ENCODE results near the gene CPSF7. TPM values are rescaled to one million over a fixed set of nuclear protein-coding genes. Genes with fewer than 3 reads are reported as not detected.
A peak's percentile ranks its signal among the peaks of the same experiment; 100 is the strongest.
"Not testable (repeated sequence)": the region's sequence is repeated elsewhere in the genome, so short reads cannot be mapped to it uniquely, and the experiment has no call there.

CPSF7 gene
- total RNA-seq, 1 donor from 2014 or later: 13.0 TPM

DNA sequence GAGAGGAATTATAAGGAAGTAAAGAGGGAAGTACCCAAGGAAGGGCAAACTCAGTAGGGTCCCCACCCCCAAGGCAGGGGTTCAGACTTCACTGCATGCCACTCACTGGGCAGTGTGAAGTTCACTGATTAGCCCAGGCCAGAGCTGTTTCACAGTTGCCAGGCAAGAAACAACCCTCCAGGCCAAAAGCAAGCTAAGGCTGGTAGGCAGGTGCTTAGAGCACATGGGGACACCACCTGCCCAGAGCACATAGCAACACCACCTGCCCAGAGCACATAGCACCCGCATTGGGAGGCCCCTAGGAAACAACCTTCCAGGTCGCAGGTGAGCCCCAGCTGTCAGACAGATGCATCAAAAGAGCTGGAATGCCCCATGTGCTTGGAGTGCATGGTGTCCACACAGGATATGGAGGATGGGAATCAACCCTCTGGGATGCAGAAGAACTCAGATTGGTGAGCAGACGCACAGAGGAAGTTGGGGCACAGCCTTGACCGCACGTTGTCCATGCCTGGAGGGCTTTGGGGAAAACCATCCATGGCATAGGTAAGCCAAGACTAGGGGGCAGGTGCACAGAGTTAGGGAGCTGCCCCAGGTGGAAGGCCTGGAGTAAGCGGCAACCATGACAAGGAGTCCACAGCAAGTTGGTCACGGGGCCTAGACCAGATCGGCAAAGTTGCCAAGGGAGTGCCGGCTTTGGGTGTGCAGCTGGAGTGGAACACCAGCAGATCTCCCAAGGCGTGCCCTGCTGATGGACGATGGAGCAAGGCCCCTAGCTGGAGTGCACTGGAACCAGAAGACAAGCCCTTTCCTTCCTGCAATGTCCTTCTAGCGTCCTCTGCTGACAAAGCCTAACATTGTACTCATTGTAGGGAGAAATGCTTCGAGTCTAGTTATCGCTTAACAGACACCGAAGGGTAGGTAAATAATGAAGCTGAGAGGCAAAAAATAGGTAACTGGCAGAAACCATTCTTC lies 45.2 kb downstream of the CPSF7 start:
- no peak for DNase-seq (ENCODE audit: low read depth, low spot score)

DNA sequence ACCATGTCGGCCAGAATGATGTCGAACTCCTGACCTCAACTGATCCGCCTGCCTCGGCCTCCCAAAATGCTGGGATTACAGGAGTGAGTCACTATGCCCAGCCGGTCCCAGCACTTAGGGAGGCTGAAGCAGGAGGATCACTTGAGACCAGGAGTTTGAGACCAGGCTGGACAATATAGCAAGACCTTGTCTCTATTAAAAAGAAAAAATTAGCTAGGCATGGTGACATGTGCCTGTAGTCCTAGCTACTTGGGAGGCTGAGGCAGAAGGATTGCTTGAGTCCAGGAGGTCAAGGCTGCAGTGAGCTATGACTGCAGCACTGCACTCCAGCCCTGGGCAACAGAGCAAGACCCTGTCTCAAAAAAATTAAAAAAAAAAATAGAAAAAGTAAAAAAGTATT lies 45.9 kb downstream of the CPSF7 start:
- not testable (repeated sequence) for DNase-seq (ENCODE audit: low read depth, low spot score)

DNA sequence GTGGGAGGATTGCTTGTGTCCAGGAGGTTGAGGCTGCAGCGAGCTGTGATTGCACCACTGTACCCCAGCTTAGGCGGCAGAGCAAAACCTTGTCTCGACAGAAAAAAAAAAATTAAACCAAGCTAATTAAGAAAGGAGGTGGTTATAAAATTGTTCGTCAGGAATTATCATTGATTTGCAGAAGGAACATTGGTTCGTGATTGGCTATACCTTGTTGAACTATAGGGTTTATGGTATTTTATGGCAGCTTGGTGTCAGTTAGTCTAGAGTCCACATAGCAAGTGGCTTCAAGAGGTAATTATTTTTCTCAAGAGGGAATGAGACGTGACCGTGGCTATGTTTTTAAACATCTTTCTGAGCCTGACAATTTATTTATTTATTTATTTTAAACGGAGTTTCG lies 48.9 kb downstream of the CPSF7 start:
- no peak for DNase-seq (ENCODE audit: low read depth, low spot score)

DNA sequence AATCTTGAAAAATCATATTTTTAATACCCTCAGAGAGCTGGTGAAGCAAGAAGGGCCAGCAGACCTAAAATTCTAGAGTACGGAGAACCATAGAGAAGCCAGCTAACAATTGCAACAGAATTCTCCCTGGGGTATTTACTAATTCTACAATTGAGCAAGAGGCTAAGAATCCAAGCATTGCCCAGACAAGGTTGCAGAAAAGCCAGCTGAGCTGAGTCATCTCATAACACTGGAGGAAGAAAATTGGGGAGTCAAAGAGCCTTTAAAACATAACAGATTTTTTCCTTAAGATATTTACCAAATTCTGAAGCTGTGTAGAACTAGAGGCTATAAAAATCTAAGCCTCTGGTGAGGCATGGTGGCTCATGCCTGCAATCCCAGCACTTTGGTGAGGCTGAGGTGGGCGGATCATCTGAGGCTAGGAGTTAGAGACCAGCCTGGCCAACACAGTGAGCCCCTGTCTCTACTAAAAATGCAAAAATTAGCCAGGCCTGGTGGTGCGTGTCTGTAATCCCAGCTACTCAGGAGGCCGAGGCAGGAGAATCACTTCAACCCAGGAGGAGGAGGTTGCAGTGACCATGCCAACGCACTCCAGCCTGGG lies 51.0 kb downstream of the CPSF7 start:
- no peak for DNase-seq (ENCODE audit: low read depth, low spot score)

DNA sequence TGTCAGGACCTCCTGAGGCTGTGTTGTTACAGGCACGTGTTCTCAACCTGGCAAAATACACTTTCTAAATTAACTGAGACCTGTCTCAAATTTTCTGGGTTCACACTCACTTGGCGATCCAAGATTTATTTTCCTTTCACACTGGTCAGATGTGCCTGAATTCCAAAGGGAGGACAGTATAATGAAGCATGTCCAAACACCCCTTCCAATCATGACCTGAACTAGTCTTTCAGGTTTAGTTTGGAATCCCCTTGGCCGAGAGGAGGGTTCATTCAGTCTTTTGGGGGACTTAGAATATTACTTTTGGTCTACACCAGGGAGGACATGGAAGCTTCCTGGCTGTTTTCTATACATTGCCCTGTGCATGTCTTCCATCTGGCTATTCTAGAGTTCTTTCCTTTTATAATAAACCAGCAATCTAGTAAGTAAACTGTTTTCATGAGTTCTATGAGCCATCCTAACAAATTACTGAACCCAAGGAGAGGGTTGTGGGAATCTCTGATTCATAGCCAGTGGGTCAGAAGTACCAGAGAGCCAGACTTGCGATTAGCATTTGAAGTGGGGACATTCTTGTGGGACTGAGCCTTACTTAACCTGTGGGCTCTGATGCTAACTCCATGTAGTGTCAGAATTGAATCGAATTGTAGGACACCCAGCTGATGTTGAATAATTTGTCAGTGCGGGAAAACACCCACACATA lies 52.2 kb downstream of the CPSF7 start:
- no peak for DNase-seq (ENCODE audit: low read depth, low spot score)

DNA sequence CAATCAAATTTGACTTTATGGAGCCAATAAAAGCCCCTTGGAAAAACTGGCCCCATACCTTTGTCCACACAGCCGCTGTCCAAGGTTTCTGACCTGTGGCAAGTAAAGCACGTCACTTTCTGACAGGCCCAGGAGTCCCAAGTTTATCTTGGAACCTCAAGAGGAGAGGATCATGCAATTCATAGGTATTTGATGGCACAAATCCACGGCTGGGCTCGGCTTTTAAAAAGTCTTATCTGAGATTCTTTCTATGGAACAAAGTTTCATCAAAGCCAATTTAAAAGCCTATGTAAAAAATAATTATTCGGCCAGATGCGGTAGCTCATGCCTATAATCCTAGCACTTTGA lies 54.0 kb downstream of the CPSF7 start:
- no peak for DNase-seq (ENCODE audit: low read depth, low spot score)

DNA sequence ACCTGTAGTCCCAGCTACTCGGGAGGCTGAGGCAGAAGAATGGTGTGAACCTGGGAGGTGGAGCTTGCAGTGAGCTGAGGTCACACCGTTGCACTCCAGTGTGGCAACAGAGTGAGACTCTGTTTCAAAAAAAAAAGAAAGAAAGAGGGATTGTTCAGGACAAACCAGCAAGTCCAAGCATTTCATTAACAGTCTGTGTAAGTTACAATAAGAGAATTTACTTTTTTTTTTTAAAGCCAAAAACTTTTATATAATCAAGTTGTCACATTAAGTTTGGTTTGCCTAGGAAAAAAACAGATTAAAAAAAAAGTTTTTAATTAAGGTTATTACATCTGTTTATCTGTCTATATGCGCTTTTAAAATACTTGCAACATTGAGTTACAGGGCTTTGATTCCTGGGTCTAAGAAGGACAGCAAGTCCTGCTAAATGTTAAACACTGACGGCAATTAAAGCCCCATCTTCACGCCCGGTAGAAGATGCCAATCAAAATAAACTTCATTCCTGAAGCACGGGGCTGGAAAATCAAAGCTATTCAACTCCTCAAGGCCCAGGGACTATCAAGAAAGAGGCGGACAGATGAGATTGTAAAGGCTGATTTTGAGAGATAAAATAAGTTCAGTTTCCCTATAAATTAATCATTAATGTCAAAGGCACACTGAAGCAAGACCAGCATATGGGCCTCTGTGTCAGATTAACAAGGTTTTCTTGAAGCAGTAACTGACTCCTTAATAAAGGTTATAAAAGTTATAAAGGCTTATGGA lies 56.9 kb downstream of the CPSF7 start:
- DNase-seq (ENCODE audit: low read depth, low spot score): no peak

DNA sequence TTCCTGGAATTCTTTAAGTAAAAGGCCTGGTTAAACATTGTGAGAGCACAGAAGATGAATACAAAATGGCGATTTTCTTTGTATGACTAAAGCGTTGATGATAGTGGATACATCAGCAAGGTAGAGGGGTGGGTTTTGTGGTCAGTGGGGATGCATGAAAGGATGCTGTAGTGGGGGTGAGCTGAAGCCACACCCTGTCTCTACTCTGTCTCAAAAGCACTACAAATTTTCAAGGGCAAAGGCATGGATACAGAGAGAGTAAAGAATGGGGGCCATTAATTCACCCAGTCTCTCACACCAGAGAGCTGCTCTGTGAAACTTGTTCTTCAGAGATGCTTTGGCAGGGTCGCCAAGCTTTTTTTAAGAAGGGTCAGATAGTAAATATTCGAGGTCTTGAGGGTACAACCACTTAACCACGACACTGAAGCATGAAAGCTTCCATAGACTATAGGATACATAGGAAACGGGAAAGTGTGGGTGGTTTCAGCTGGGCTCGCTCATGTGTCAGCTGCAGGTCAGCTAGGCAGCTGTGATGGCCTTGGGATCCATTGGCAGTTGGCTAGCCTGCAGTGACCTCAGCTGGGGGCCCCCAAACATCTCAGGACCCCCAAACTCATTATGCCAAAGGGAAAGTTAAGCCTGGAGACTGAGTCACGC lies 59.3 kb downstream of the CPSF7 start:
- no peak for DNase-seq (ENCODE audit: low read depth, low spot score)

DNA sequence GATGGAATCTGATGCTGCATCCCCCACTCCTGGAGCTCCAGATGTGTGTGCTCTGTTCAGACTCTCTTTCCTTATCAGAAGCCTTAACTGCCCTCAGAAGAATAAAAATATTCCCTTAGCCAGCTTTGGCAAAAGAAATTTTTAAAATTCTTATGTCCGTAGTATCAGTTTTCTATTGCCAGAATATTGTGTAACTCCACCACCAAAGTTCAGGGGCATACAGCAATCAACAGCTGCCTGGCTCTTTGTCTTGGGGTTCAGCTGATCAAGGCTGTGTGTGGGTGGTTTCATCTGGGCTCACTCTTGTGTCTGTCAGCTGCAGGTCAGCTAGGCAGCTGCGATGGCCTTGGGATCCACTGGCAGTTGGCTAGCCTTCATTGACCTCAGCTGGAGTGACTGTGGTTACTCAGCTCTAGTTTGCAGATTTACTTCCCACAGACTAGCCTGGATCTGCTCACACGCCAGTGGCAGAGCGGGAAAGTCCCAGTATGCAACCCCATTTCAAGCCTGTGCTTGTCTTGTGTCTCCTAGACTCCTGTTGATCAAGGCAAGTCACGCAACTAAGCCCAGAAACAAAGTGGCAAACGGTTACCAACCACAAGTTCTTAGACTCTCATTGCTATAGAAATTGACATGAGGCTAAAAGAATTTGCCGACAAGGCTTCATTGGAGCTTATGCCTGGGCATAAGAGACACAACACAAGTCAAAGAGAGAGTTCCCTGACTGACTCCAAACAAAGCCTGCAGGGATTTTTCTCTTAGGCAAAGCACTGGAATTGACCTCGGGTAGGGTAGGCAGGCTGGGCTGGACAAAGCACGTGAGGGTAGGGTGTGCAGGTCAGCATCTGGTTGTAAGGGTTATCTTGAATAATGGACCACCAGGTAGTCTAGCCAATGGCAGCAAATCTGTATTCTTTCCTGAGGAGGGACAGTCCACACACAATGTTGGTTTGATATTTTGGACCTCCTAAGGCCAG lies 60.1 kb downstream of the CPSF7 start:
- no peak for DNase-seq (ENCODE audit: low read depth, low spot score)

DNA sequence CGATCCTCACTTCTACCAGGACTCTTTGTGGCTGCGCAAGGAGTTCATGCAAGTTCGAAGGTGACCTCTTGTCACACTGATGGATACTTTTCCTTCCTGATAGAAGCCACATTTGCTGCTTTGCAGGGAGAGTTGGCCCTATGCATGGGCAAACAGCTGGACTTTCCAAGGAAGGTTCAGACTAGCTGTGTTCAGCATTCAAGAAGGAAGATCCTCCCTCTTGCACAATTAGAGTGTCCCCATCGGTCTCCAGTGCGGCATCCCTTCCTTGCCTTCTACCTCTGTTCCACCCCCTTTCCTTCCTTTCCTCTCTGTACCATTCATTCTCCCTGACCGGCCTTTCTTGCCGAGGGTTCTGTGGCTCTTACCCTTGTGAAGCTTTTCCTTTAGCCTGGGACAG lies 61.1 kb downstream of the CPSF7 start:
- no peak for DNase-seq (ENCODE audit: low read depth, low spot score)

DNA sequence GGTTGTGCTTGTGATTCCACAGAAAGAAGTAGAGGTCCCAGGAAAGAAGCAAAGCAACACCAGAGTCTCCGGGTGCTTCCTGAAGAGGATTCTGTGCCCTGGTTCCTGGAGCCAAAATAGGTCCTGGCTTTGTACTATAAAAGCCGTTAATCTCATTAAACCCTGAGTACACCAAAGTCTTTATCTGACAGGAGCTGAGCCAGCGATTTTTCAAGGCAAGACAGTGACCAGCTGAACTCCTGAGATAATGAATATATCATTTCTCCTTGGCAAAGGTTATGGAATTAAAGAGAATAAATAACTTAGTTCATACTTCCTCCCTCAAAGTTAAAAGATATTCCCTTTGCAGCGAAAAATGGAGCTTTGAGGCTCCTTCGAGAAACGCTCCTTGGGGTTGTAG lies 62.4 kb downstream of the CPSF7 start:
- DNase-seq (ENCODE audit: low read depth, low spot score): no peak

DNA sequence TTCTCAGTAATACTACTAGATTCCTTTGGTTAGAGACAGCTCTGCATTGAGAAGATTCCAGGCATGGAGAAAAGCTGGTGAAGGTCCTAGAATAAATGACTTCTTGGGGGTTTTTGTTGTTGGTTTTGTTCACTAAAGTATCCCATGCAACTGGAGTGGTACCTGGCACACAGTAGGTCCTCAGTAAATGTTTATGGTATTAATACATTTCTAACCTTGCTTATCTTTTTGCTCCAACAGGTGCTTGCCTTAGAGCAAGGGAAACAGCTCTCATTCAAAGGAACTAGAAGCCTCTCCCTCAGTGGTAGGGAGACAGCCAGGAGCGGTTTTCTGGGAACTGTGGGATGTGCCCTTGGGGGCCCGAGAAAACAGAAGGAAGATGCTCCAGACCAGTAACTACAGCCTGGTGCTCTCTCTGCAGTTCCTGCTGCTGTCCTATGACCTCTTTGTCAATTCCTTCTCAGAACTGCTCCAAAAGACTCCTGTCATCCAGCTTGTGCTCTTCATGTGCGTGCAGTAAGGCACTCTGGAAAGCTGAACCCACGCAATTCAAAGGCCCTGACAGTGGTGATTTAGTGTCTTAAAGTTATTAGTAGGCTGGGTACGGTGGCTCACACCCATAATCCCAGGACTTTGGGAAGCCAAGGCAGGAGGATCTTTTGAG lies 65.6 kb downstream of the CPSF7 start:
- DNase-seq (ENCODE audit: low read depth, low spot score): no peak

DNA sequence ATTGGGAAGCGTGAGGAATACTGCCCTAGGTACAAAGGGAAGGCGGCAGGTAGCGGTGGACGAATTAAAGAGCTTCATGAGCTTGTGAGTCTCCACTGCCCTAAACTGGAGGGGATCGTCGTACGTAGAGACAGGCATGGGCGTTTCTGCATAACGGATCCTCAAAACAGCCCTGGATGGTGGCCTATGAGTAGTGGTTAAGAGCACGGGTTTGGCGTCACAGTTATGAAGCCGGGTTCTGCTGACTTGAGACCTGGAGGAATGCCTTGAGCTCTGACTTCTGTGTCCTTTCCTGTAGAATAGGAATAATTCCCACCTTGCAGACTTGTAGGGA lies 67.3 kb downstream of the CPSF7 start:
- no peak for DNase-seq (ENCODE audit: low read depth, low spot score)

DNA sequence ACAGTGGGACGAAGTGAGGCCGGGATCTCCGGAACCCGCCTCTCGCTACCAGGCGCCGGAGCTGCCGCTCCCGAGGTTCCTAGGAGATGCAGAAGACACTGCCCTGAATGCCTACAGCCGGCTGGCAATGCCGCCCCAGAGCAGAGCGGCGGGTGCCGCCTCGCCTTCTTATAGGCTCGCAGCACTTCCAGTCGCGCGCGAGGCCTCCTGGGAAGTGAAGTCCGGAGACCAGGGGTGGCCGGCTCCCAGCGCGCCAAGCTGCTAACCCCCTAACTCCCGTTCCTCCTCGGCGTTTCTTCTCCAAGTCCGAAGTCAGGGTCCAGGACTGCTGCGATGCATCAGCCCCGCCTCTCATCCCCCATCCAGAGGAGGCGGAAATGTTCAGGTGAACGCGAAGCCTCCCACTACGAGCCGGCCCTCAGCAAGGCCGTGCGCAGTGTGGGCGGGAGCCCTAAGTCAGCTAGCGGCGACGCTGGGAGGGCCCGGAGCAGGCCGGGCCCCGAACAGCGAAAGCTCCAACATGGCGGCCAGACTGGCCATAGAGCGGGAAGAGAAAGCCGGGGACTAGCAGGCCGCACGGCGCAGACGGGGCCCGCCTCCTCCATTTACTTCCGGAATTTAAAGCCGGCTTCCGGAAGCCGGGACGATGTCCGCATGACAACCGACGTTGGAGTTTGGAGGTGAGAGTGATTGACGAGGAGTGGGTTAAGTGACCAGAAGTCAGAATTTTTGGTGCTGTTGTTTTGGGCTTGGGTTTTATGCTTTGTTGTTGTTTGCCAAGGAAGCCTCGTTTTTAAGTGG lies 67.8 kb downstream of the CPSF7 start, which contains the start of the genes CYB561A3 and TMEM138:
CYB561A3 (minus strand) TSS at position 142 of the 801 bp plus-strand sequence. CDS start 5,169 bp downstream, outside the sequence.
TMEM138 (plus strand) TSS at position 634 of the 801 bp plus-strand sequence. CDS start 2,017 bp downstream, outside the sequence.
- DNase-seq (ENCODE audit: low read depth, low spot score): peak; percentile 74

DNA sequence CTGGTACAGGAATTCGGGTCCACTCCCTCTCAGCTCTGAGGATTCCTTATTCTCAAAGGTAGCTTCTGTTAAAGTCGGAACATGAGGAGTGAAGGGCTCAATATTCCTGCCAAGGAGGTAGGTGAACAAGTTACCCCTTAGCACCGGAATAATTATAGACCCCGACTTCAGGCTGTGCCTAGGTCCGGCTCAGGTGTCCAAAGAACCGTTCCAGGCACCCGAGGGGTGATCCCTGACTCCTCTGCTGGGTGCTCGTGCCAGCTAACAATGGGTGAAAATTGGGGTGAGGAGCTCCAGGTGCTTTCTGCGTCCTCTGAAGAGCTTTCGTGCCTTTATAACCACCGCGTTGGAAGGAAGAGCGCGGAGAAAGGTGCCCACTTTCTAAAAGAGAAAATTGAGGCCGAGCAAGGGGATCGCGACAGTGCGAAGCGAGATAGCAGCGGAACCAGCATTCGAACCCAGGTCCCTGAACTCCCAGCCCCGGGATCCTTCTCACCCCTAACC lies 68.5 kb downstream of the CPSF7 start:
- no peak for DNase-seq (ENCODE audit: low read depth, low spot score)

DNA sequence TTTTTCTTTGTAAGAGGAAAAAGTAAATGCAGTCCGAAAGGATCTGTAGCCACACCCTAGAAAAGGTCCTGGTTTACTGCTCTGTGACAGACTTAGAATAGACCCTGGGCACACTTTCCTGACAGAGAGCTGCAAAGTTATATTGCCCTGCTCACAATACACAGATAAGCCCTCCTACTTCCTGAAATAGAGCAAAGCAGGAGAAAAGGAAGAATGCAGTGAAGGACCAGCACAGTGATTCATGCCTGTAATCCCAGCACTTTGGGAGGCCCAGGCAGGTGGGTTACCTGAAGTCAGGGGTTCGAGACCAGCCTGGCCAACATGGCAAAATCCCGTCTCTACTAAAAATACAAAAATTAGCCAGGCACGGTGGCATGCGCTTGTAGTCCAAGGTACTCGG lies 70.3 kb downstream of the CPSF7 start:
- DNase-seq (ENCODE audit: low read depth, low spot score): no peak

DNA sequence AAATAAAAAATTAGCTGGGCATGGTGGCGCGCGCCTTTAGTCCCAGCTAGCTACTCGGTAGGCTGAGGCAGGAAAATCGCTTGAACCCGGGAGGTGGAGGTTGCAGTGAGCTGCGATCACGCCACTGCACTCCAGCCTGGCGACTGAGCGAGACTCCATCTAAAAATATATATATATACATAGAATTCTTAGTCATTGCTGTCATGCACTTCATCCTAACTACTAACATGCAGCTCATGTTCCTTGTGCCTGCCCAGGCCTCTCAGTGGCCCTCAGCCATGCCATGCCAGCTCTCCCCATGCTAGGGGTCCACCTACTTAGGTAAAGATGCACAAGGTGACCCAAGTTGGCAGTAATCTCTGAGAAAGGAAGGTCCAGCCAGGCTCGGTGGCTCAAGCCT lies 71.2 kb downstream of the CPSF7 start:
- no peak for DNase-seq (ENCODE audit: low read depth, low spot score)

DNA sequence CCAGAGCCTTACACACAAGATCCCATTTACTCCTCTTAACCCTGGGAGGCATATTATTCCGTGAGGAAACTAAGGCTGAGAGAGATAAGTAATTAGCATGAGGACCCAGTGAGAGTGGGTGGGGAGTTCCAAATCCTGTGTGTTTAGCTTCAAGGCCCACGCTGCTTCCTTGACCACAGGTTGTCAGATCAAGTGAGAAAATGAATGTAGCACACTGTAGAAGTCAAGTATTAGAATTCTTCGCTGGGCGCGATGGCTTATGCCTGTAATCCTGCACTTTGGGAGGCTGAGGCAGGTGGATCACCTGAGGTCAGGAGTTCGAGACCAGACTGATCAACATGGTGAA lies 71.9 kb downstream of the CPSF7 start:
- no peak for DNase-seq (ENCODE audit: low read depth, low spot score)
